B cell (primary cell): ENCODE data around the gene MAPK8IP2.

Experiments used
- CTCF ChIP-seq: fragments of 200-600 bp; IDR thresholded peaks from one replicate; pipeline ENCODE4 v1.8.0; 2022; ENCODE audit warnings: antibody characterized with exemption, mild to moderate bottlenecking
- EZH2 ChIP-seq: IDR thresholded peaks from 2 replicates; pipeline ENCODE4 v1.6.1; 2012; ENCODE audit warnings: borderline replicate concordance, low read depth, mild to moderate bottlenecking, moderate library complexity, low read length; ENCODE audit not compliant: insufficient read depth, poor library complexity, severe bottlenecking

- TF ChIP-seq CTCF: no peak
- TF ChIP-seq EZH2: no peak
Observed at GRCh38 chr22:50622723-50623327, 22.2 kb downstream of the MAPK8IP2 start.
